GM19239 (cell line): ENCODE data around the gene NTRK3.

Experiments
- DNase-seq: peaks from one replicate; pipeline ENCODE4 v3.0.0; 2011; ENCODE audit warnings: low spot score; ENCODE audit not compliant: insufficient read length
- FAIRE-seq: peaks from 2 replicates; lab custom pipeline; 2011; peaks lifted over from hg19 to GRCh38; lab: Jason Lieb, UNC

Gene NTRK3

DNA sequence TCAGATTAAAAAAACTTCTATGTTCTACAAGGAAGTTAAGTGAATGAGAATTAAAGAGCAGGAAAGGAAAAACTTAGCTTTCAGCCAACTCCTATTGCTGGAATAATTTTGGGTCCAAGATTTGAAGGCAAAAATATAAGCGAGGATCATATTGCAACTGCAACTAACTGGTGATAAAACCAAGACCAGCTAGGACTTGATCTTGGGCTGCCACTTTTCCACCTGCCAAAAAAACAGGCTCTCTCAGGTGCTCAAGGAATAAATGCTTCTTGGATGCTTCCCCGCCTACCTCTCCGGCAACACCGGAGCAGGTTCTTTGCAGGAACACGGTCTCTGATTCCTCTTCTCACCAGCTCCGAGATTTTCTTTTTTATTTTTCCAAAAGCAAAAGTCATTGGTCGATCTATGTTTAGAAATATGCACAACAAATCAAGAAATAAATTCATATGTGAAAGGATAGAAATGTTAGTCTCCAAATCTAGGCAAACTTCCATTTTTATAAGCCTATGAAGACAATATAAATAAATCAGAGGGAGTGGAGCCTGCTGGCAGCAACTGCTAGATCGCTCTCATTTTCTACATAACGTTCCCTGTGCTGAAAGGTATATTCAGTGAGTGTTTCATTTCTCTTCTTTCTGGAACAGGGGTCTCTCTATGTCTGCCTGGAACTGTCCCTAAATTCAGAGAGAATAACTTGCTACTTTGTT is 241.9 kb downstream of the NTRK3 start:
- FAIRE-seq, result no peak
- no peak for DNase-seq

DNA sequence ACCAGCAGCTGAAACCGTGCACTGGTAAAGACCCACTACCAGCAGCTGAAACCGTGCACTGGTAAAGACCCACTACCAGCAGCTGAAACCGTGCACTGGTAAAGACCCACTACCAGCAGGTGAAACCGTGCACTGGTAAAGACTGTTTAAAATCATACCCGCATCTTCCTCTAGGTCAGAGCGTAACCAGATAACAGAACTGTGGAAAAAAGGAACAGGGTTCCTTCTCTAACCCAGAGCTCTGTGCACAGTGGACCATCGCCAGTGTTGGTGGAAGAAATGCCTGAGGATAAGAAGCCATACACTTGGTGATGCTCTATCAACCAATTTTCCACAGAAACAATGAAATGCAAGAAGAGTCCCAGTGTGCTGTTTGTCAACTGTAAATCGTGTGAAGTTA is 243.4 kb downstream of the NTRK3 start:
- FAIRE-seq (no peak), DNase-seq (no peak)

DNA sequence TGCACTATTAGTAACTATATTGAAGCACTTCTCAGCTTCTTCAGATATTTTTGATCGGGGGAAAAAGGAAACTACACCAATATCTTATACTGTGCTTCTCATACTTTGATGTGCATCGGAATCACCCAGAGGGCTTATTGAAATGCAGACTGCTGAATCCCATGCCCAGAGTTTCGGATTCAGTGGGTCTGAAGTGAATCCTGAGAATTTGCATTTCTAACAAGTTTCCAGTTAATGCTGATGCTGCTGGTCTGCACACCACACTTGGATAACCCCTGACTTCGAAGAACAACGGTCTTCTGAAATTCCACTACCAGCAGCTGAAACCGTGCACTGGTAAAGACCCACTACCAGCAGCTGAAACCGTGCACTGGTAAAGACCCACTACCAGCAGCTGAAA is 243.9 kb downstream of the NTRK3 start:
- no peak for DNase-seq
- no peak for FAIRE-seq

DNA sequence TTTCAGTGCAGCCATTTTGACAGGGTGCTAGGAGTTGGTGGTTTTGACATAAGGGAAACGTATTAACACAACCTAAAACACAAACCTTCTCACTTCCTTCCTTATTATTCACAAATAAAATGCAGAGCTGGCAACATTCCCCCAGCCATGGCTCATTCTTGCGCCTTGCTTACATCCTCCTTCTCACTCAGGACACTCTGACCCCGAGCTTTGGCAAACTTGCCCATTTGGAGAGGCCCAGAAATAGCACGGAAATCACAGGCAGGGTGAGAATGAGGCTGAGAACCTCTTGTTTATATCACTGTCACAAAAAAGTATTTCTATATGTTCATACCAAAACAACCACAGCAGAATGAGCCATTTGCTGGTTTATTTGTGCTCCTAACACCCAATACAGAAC is 244.3 kb downstream of the NTRK3 start:
- FAIRE-seq (no peak), DNase-seq (no peak)

DNA sequence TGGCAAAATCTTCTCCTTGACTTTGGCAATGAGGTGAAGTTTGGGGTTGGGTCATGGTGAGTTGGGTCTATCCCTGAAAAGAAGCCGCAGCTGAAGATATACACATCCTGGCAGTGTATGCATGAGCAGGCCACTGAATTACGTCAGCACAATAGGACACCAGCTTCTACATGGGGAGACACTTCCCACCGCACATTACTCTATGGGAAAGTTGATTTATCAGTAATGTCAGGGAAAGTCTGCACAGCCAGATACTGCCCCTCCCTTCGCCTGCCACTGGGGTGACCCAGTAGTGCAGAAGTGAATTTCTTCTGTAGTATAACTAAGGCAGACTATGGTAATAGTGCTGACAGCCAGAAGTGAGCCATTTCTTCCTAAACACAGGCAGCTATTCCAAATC is 245.0 kb downstream of the NTRK3 start:
- DNase-seq (no peak), FAIRE-seq (no peak)

DNA sequence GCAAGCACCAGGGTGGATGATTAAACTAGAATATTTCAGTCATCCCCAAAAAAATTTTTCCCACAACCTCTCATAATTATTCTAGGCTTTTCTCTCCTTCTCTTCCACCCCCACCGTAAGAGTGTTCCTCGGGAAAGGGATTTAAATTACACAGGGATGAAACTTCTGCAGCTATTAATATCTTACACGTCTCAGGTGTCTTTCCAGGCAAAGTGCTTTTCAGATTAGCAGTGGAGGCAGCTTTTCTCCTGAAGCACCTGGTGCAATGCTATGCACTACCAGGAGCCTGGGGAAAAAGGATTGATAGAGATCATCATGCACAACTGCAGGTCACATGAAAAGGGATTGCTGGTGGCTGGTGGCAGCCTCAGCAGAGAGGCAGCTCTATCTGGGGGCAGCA is 250.4 kb downstream of the NTRK3 start:
- DNase-seq (no peak), FAIRE-seq (no peak)

DNA sequence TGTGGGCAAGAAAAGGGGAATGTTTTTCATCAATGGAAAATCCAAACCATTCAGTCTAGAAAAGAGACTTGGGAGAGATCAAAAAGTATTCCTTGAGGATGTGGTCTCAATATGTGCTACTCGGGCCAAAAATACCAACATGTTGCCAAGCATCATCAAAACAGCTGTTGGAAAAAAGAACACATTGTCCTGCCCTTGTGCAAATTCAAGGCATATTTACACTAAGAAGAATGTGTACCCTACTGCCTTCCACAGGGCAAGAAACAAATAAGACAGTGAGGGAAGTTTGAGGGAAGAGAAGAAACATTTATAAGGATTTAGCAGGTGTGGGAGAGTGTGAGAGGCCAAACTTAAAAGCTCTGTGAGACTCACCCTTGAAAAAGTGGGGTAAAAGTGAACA is 252.1 kb downstream of the NTRK3 start:
- FAIRE-seq (no peak), DNase-seq (no peak)

DNA sequence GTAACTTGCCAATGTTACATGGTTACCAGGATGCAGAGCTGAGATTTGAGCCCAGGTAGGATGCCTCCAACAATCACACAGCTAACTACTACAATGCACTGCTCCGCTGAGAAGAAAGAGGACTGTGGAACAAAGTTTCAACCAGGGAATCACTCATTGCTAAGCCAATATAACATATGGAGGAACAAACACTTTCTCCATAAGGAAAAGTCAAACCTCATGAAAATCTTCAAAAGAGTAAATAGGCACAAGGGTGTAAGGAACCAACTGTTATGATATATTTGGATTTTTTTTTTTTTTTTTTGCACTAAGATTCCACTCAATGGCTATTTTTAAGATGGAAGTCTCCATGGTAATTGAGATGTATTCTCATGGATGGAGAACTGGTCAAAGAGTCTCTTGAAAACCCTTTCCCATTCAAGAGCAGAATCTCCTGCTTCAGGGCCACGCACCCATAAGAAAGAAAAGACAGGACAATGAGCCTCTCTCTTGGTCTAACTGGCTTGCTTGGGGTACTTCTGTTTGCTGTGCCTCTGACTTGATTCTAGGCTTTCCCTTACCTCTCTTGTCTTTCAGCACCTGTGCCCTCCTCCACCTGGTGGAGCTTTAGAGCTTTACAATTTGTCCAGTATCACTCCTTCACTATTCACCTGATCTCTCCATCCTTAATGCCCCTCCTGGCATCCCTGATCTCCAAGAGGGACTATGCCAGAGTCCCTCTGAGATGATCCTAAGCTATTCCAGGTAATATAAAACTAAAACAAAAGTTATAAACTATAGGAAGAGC is 252.8 kb downstream of the NTRK3 start:
- FAIRE-seq, result no peak

DNA sequence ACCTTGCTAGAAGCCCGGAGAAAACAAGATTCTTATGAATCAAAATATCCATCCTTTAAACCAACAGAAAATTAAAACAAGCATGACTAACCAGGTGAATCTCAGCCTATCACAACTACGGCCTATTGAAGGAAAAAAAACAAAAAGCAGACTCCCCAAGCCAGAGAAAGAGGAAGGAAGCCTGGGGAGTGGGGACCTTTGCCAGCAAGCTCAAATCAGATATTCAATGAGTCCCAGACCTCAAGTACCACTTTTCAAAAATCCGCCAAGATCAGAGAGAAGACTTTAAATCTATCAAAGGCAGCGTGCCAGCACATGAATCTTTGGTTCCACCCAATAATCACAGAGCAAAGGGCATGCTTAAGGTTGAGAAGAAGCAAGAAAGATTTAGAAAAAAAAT is 253.8 kb downstream of the NTRK3 start:
- FAIRE-seq (no peak), DNase-seq (no peak)

More for the DNA sequence above, 252.8 kb downstream of the NTRK3 start:
- no peak for DNase-seq

DNA sequence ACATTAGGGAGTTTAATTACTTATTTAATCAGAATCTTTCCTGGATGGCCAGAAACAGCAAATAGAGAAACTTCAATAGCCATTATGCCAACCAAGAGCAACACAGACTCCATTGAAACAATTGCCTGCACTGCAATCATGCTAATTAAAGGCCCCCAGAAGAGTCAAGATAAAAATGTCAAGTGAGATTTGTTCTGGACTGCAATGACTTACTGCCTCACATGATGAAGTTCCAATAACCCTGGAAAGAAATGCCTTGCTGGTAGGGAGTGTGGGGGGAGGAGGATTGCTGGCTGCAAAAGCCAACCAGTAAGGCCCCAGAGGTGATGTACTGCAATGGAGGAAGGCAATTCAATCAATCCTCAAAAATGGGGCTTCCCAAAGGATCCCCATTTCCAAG is 257.9 kb downstream of the NTRK3 start:
- DNase-seq (no peak), FAIRE-seq (no peak)

DNA sequence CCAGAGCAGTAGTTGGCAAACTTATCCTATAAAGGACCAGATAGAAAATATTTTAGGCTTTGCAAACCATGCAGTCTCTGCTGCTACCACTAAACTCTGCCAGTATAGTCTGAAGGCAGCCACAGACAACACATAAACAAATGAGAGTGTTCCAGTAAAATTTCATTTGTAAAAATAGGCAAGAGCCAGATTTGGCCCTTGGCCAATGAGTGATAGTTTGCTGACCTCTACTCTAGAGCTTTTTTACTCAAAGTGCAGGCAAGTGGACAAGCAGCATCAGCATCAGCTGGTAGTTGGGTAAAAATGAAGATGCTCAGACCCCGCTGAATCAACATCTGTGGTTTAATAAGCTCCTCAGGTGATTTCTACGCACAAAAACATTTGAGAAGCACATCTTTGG is 269.8 kb downstream of the NTRK3 start:
- DNase-seq (no peak), FAIRE-seq (no peak)

DNA sequence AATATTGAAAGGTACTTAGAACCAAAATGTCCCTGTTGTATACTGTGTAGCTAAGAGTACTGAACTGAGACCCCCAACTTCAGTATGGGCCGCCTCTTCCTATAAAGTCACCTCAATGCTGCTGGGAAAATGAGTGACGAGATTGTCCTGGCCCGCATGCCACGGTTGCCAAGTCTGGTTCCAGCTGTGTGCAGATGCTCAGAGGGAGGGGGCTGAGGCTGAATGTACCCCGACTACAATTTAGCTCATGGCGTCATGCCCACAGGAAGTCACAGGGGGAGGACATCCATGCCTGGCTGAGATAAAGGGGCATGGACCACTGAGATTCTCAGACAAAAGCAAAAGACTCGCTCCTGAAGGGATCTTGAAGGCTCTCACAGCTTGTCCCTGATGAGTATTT is 271.1 kb downstream of the NTRK3 start:
- DNase-seq, result no peak
- FAIRE-seq, result no peak

DNA sequence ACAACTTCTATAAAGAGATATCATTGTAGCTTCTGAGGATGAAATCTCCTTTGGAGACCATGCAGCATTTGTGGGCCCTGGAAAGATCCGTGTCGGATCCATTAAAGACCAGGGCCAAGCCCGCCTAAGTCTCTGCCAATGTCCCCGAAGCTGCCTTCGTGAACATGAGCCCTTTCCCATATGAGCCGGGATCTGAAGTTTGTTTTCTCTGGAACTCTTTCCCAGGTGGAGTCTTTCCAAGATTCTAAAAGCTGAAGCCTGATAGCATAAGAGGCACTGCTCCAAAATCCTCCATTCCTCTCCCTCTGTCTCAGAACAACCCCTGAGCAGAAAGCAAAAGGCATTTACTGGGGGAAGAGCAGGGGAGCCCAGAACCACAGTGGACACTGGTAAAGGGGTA is 274.6 kb downstream of the NTRK3 start:
- no peak for FAIRE-seq

DNA sequence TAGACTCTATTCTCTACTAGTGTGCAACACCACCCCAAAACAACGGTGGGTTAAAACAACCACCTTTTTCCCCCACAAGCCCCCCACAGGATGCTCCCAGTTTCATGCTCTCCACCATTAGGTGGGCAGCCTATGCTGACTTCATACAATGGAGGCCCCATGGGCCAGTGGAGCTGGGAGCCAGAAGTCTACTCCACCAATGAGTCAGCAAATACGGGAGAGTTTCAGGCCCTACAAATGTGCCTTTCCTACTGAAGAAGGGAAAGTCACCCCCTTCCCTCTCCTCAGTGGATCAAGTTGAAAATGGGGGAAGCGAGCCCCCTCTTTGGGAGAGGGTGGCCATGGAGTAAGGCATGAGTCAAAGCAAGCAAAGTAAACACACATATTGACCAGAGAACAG is 278.6 kb downstream of the NTRK3 start:
- no peak for FAIRE-seq
- no peak for DNase-seq

More for the DNA sequence above, 274.6 kb downstream of the NTRK3 start:
- no peak for DNase-seq

DNA sequence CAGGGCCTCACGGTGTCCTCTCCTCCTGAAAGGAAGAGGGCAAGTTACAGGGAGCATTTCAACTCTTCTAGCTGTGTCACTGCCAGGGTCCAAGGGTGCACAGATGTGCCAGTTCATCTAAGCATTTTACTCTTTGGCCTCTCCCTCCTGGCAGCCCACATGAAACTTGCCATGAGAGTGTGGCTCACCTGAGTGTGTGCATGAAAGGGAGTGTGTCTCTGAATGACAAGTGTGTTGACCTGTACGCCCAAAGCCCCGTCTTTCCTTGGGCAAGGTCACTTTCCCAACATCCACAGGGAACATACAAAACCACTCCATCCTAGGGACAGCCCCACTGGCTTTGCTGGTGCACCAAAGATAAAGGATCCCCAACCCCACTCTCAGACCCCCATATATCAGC is 280.0 kb downstream of the NTRK3 start:
- FAIRE-seq (no peak), DNase-seq (no peak)

DNA sequence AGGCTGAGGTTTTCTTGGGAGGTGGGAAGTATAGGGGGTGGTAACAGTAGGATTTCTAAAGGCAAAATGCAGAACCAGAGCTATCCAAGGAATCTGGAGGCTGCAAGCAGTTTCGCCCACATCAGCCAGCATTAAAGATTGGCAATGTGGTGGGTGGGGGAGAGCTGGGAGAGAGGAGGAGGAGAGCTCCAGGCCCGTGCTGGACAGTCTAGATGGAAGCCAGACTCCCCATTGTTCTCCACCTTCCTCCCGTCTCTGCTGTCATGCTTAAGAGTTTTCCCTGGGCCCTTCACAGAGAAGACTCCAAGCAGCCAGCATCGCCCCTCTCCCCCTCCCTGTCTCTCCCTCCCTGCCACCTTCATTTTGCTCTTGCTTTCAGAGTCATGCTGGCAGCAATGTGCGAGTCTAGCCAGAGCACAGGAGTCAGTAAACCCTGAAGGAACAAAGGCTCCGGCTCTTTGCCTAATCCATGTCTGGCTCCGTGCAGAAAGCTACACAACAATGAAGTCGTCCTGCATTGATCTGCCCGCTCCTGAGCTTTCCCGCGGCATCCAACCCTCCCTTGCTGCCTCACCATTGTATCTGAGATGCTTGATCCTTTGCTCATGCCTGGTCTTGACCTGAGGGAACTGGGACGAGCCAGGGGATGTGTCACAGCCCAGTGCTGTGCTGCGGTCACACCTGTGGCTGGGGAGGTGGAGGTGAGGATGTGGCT is 282.9 kb downstream of the NTRK3 start:
- DNase-seq, result no peak
- no peak for FAIRE-seq

DNA sequence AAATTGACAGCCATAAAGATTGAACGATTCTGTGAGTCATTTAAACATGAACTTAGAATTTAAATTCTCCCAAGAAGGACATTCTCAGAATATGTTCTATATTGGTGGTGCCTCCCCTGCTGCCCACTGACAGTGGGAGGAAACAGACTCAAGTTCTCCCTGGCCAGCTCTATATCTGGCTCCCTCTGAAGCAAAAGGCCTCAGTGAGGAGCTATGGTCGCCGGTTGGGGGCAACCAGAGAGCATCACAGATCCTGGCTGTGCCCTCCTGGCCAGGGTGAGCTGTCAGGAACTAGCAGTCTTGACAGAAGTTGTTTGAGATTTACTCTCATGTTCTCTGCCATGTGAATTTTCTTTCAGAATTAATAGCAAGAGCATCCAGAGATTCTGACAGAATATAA is 285.5 kb downstream of the NTRK3 start:
- FAIRE-seq (no peak), DNase-seq (no peak)

DNA sequence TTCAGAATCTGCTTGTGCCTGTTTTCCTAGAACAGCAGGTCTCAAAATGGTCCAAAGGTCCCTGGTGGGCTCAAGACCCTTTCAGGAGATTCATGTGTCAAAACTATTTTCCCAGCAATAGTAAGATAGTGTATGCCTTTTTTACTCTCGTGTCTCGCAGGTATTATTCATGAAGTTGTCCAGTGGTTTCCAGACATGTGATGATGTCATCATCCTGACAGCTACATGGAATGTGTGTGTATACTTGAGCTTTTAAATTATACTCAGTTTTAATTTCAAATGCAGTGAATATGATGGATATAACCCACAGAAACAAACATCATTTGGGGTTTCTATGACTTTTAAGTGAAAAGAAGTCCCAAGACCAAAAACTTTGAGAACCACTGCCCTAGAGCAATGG is 288.6 kb downstream of the NTRK3 start:
- no peak for DNase-seq
- no peak for FAIRE-seq

DNA sequence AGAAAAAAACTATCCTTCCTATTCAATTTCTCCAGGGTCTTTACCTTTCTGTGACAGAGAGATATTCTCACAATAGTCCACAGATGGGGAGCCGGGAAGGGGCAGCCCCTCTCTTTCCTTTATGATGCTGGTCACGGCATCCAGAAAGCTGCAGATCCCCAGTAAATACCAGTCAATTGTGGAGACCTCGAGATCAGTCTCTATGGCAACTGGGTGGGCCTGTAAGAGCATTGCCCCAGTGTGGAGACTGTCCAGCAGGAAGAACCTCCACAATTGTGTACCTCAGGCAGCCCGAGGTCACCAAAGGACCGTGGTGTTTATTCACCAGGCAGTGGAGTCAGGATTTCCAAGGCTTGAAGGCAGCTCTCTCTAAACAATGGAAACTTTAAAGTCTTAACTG is 291.2 kb downstream of the NTRK3 start:
- FAIRE-seq (no peak), DNase-seq (no peak)

DNA sequence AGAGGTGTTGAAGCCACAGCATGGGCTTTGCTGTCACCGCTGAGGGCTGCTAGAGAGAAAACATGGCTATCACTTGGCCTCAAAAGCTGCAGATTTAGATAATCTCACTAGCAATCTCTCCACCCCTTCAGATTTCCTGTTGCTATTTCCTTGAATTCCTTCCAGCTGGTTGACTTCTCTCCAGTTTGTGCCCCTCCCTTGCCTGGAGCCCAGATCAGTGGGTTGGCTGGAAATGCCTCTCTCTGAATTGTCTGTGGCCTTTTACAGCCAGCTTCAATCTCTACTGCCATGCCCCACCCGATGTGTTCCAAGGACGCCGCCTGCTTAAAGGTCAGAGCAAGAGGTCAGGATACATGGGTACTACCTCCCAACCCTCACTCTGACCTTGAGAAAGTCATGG is 294.1 kb downstream of the NTRK3 start:
- FAIRE-seq (no peak), DNase-seq (no peak)

DNA sequence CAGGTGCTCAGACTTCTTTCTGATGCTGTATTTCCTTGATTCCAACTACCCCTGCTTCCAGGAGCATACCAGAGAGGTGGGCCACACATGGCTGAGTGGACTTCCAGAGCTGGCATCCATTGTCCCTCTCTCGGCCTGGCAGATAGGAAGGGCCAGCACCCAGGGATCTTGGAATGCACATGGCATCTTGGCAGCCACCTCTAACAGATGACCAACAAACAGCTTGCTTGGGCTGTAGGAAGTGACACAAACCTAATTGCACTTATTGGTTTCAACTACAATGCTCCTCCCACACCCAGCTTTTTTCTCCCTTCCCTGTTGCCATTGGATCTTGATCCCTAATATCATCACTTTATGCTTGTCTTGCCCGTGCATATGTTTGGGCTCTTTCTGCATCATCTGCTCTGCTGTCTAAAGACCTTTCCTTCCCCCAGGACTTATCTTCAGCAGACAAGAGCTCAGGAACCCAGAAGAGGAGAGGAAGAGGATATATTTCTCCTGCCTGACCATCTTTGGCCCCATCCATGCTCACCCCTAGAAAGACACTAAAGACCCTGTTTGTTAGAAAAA is 294.6 kb downstream of the NTRK3 start:
- FAIRE-seq, result no peak
- DNase-seq, result no peak
